ENCODE measurements around the gene CARD11. TPM values are rescaled to one million over a fixed set of nuclear protein-coding genes. Genes with fewer than 3 reads are reported as not detected.

CARD11 gene
- total RNA-seq, 2 donors from 2014 or later = 0.87 to 2.4 TPM

- no peaks in the 10 kb centered on the region for H3K4me1 ChIP-seq (replicated peaks)
- TF ChIP-seq CTCF (IDR thresholded peaks at IDR 0.05) = no peak
- no peak for TF ChIP-seq POLR2AphosphoS5 (IDR thresholded peaks at IDR 0.05)
- TF ChIP-seq POLR2A (IDR thresholded peaks at IDR 0.05) = no peak
- 88% methylated on average over 10 of the region's 10 CpGs for WGBS
- no peak overlapping the region for H3K4me3 ChIP-seq
- H3K27me3 ChIP-seq (replicated peaks; ENCODE audit: insufficient read depth) = no peaks in the 10 kb centered on the region
- intact Hi-C loops (cut with DNase I) = no loop called here
- DNase-seq (ENCODE audit: low spot score) = no peak
- no peaks in the 10 kb centered on the region for H3K9me3 ChIP-seq
- H3K36me3 ChIP-seq = no peaks in the 10 kb centered on the region
- no peak overlapping the region for H3K27ac ChIP-seq
These were observed 147.5 kb downstream of the CARD11 start for GRCh38 chr7:2896131-2896530.

GRCh38 chr7:2894118-2894940 is 149.3 kb downstream of the CARD11 start:
- no peak for DNase-seq (ENCODE audit: low spot score)
- Histone ChIP-seq H3K27me3 (replicated peaks; ENCODE audit: insufficient read depth) (no peaks in the 10 kb centered on the region), H3K4me3 (no peak overlapping the region), H3K36me3 (no peaks in the 10 kb centered on the region), H3K9me3 (no peaks in the 10 kb centered on the region), H3K27ac (no peak overlapping the region), H3K4me1 (replicated peaks) (no peaks in the 10 kb centered on the region)
- 53% methylated on average over 17 of the region's 17 CpGs for WGBS
- TF ChIP-seq POLR2AphosphoS5 (IDR thresholded peaks at IDR 0.05) (no peak), POLR2A (IDR thresholded peaks at IDR 0.05) (no peak), CTCF (IDR thresholded peaks at IDR 0.05) (no peak)
- intact Hi-C loops (cut with DNase I) = no loop called here

- no peaks in the 10 kb centered on the region for H3K9me3 ChIP-seq
- 70% methylated on average over 9 of the region's 9 CpGs for WGBS
- H3K4me1 ChIP-seq (replicated peaks) = no peaks in the 10 kb centered on the region
- H3K36me3 ChIP-seq = no peaks in the 10 kb centered on the region
- intact Hi-C loops (cut with DNase I) = no loop called here
- no peak for DNase-seq (ENCODE audit: low spot score)
- H3K4me3 ChIP-seq = no peak overlapping the region
- no peak for TF ChIP-seq POLR2AphosphoS5 (IDR thresholded peaks at IDR 0.05)
- TF ChIP-seq CTCF (IDR thresholded peaks at IDR 0.05) = no peak
- TF ChIP-seq POLR2A (IDR thresholded peaks at IDR 0.05) = no peak
- no peaks in the 10 kb centered on the region for H3K27me3 ChIP-seq (replicated peaks; ENCODE audit: insufficient read depth)
- no peak overlapping the region for H3K27ac ChIP-seq
These were observed 150.2 kb downstream of the CARD11 start for GRCh38 chr7:2893411-2893861.

GRCh38 chr7:2892549-2892948 is 151.1 kb downstream of the CARD11 start:
- DNase-seq (ENCODE audit: low spot score) = no peak
- Histone ChIP-seq H3K4me1 (replicated peaks) (no peaks in the 10 kb centered on the region), H3K27ac (no peak overlapping the region), H3K9me3 (no peaks in the 10 kb centered on the region), H3K27me3 (replicated peaks; ENCODE audit: insufficient read depth) (no peaks in the 10 kb centered on the region), H3K36me3 (no peaks in the 10 kb centered on the region), H3K4me3 (no peak overlapping the region)
- intact Hi-C loops (cut with DNase I) = no loop called here
- TF ChIP-seq POLR2A (IDR thresholded peaks at IDR 0.05) (no peak), CTCF (IDR thresholded peaks at IDR 0.05) (no peak), POLR2AphosphoS5 (IDR thresholded peaks at IDR 0.05) (no peak)
- WGBS = 32% methylated on average over 8 of the region's 8 CpGs

- no peaks in the 10 kb centered on the region for H3K9me3 ChIP-seq
- H3K36me3 ChIP-seq = no peaks in the 10 kb centered on the region
- TF ChIP-seq POLR2A (IDR thresholded peaks at IDR 0.05) (no peak), POLR2AphosphoS5 (IDR thresholded peaks at IDR 0.05) (no peak)
- H3K4me3 ChIP-seq = no peak overlapping the region
- intact Hi-C loops (cut with DNase I) = no loop called here
- WGBS = 60% methylated on average over 7 of the region's 7 CpGs
- H3K27me3 ChIP-seq (replicated peaks; ENCODE audit: insufficient read depth) = no peaks in the 10 kb centered on the region
- H3K4me1 ChIP-seq (replicated peaks) = no peaks in the 10 kb centered on the region
- H3K27ac ChIP-seq = no peak overlapping the region
- no peak for DNase-seq (ENCODE audit: low spot score)
These were observed 155.9 kb downstream of the CARD11 start for GRCh38 chr7:2887816-2888215.
